Neural cell (in vitro differentiated cells): ENCODE data around the gene AGAP5. TPM values are rescaled to one million over a fixed set of nuclear protein-coding genes. Genes with fewer than 3 reads are reported as not detected.
"Not testable (repeated sequence)": the region's sequence is repeated elsewhere in the genome, so short reads cannot be mapped to it uniquely, and the experiment has no call there.

ENCODE experiments used
- H2AFZ ChIP-seq: fragments of 200-600, 300-800 bp; sonication (generic), shearing (Covaris generic); 2 replicates; pipeline ENCODE4 v1.6.0; 2014; ENCODE audit warnings: low read depth, mild to moderate bottlenecking, antibody characterized with exemption, low read length, moderate library complexity
- H3F3A ChIP-seq: fragments of 200-600 bp; shearing (Covaris generic); 2 replicates; pipeline ENCODE4 v1.6.1; 2016; ENCODE audit warnings: mild to moderate bottlenecking, moderate library complexity, mixed read lengths, antibody characterized with exemption, low read length; ENCODE audit not compliant: insufficient read depth, poor library complexity, severe bottlenecking
- H3K27ac ChIP-seq: fragments of 200-600, 300-800 bp; sonication (generic), shearing (Covaris generic); 2 replicates; pipeline ENCODE4 v1.5.1; 2014; ENCODE audit warnings: mild to moderate bottlenecking, low read length, moderate library complexity
- H3K27me3 ChIP-seq: fragments of 300-800, 200-600 bp; sonication (generic), shearing (Covaris generic); 2 replicates; pipeline ENCODE4 v1.6.0; 2014; ENCODE audit warnings: mild to moderate bottlenecking, low read depth, low read length, moderate library complexity; ENCODE audit not compliant: insufficient read depth
- H3K36me3 ChIP-seq: fragments of 300-800, 200-600 bp; sonication (generic), shearing (Covaris generic); 2 replicates; pipeline ENCODE4 v1.5.1; 2014; ENCODE audit warnings: mild to moderate bottlenecking, antibody characterized with exemption, low read length, moderate library complexity; ENCODE audit not compliant: insufficient read depth
- H3K4me2 ChIP-seq: fragments of 300-800, 200-600 bp; sonication (generic), shearing (Covaris generic); 2 replicates; pipeline ENCODE4 v1.6.0; 2014; ENCODE audit warnings: mild to moderate bottlenecking, low read length
- H3K4me3 ChIP-seq: fragments of 300-800, 200-600 bp; sonication (generic), shearing (Covaris generic); 2 replicates; pipeline ENCODE4 v1.5.1; 2014; ENCODE audit warnings: mild to moderate bottlenecking, low read length, moderate library complexity
- H3K79me2 ChIP-seq: fragments of 200-600 bp; shearing (Covaris generic); replicated peaks from 2 replicates; pipeline ENCODE4 v1.6.0; 2014; ENCODE audit warnings: mild to moderate bottlenecking, low read length, moderate library complexity; ENCODE audit not compliant: insufficient read depth
- H3K9ac ChIP-seq: fragments of 300-800, 200-600 bp; sonication (generic), shearing (Covaris generic); 2 replicates; pipeline ENCODE4 v1.6.1; 2016; ENCODE audit warnings: mild to moderate bottlenecking, low read length, mixed read lengths
- H3K9me2 ChIP-seq: fragments of 200-600 bp; shearing (Covaris generic); 2 replicates; pipeline ENCODE4 v1.6.1; 2016; ENCODE audit warnings: mild to moderate bottlenecking, low read length, mixed read lengths; ENCODE audit not compliant: insufficient read depth
- H3K9me3 ChIP-seq: fragments of 200-600, 300-800 bp; sonication (generic), shearing (Covaris generic); 2 replicates; pipeline ENCODE4 v1.6.1; 2016; ENCODE audit warnings: mild to moderate bottlenecking, mixed run types, low read length, moderate library complexity, mixed read lengths
- H4K20me1 ChIP-seq: fragments of 200-600 bp; shearing (Covaris generic); 2 replicates; pipeline ENCODE4 v1.6.1; 2016; ENCODE audit warnings: mild to moderate bottlenecking, mixed run types; ENCODE audit not compliant: insufficient read depth
- CTCF ChIP-seq: fragments of 450-650 bp; IDR thresholded peaks from 2 replicates; pipeline ENCODE4 v1.5.1; 2014; ENCODE audit warnings: antibody characterized with exemption, mild to moderate bottlenecking, moderate library complexity; ENCODE audit not compliant: poor library complexity, severe bottlenecking
- EP300 ChIP-seq: fragments of 450-650 bp; conservative IDR thresholded peaks from 2 replicates; pipeline ENCODE4 v1.6.1; 2014; ENCODE audit warnings: antibody characterized with exemption, mild to moderate bottlenecking, moderate library complexity; ENCODE audit not compliant: poor library complexity, severe bottlenecking
- EZH2 ChIP-seq: fragments of 200-600, 300-800 bp; shearing (Covaris generic), sonication (generic); IDR thresholded peaks from 2 replicates; pipeline ENCODE4 v1.6.1; 2014; ENCODE audit warnings: antibody characterized with exemption, low read length, borderline replicate concordance, mild to moderate bottlenecking; ENCODE audit not compliant: insufficient read depth, poor library complexity, severe bottlenecking
- MXI1 ChIP-seq: fragments of 450-650 bp; conservative IDR thresholded peaks from 2 replicates; pipeline ENCODE4 v1.6.1; 2014; ENCODE audit warnings: antibody characterized with exemption, mild to moderate bottlenecking; ENCODE audit not compliant: poor library complexity, severe bottlenecking
- POLR2AphosphoS5 ChIP-seq: IDR thresholded peaks from 2 replicates; pipeline ENCODE4 v1.6.1; 2012
- RAD21 ChIP-seq: fragments of 450-650 bp; conservative IDR thresholded peaks from 2 replicates; pipeline ENCODE4 v1.6.1; 2014; ENCODE audit warnings: antibody characterized with exemption, mild to moderate bottlenecking, moderate library complexity
- SMC3 ChIP-seq: fragments of 450-650 bp; conservative IDR thresholded peaks from 2 replicates; pipeline ENCODE4 v1.6.1; 2014; ENCODE audit warnings: antibody characterized with exemption, mild to moderate bottlenecking, moderate library complexity; ENCODE audit not compliant: poor library complexity
- TAF1 ChIP-seq: IDR thresholded peaks from 2 replicates; pipeline ENCODE4 v1.6.1; 2012; ENCODE audit warnings: low read depth
- polyA plus RNA-seq: library from polyadenylated mRNA; depleted of rRNA; stranded (reverse); fragments of >200 nt; gene quantifications from 2 replicates; pipeline ENCODE4 v1.2.3, GENCODE V29; 2014
- TF ChIP-seq, protein P1 (sequence below): IDR thresholded peaks from 2 replicates; pipeline ENCODE4 v1.6.1; 2012; ENCODE audit warnings: borderline replicate concordance

Gene AGAP5
- polyA plus RNA-seq, 1 donor from 2014 or later, result 6.5 TPM

- not testable (repeated sequence) for H3F3A ChIP-seq, H3K9me3 ChIP-seq, H3K9me2 ChIP-seq, H3K4me2 ChIP-seq, H2AFZ ChIP-seq, H3K36me3 ChIP-seq, H3K4me3 ChIP-seq, H3K27ac ChIP-seq, H3K79me2 ChIP-seq, H3K27me3 ChIP-seq, H4K20me1 ChIP-seq, H3K9ac ChIP-seq
Observed at GRCh38 chr10:73665581-73665980, 32.3 kb downstream of the AGAP5 start.

DNA sequence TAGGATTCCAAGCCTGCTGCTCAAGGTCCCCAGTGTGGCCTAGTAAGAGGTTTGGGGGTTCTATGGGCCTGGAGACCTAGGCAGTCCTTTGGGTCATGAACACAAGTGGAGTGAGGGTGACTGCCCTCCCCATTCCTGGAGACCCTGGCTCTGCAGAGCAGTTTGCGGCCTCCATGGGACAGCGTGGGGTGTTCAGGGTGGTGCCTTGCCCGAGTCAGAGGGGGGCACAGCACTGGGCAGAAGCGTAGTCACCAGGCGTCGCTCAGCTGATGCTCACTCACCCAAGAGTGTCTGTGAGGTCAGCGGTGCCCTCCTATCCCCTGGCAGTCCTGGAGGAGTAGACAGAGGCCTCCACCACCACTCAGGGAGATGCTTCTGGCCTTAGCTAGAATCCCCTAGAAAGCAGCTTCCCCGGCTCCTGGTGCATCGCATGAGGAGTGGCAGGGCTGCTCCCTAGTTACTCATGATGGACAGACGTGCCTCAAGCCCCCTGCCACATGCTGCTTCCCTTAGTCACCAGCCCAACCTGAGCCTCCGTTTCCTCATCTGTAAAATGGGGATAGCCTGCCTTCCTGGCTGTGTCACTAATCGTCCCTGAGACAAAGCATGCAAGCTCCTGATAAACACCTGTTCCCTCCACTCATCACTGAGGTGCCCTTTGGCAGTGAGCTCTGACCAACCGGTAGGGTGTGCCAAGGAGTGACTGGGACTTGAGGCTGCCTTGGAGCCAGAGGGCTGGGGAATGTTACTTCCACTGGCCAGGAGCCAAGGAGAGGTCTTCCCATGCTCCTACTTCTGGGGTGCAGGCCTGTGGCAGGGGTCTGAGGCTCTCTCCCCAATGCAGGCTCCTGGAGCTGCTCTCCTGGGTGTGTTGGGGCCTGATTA lies 33.5 kb downstream of the AGAP5 start:
- H3K9me2 ChIP-seq, result not testable (repeated sequence)

GRCh38 chr10:73663621-73664020 lies 34.3 kb downstream of the AGAP5 start:
- H3K4me3 ChIP-seq, H3K9me3 ChIP-seq, H3F3A ChIP-seq: not testable (repeated sequence)

More for the DNA sequence above, 33.5 kb downstream of the AGAP5 start:
- H3K27me3 ChIP-seq, H3K27ac ChIP-seq, H2AFZ ChIP-seq, H3K79me2 ChIP-seq, H3K4me2 ChIP-seq, H4K20me1 ChIP-seq, H3K9ac ChIP-seq, H3K36me3 ChIP-seq, H3K4me3 ChIP-seq, H3K9me3 ChIP-seq, H3F3A ChIP-seq: not testable (repeated sequence)

GRCh38 chr10:73662705-73663104 lies 35.2 kb downstream of the AGAP5 start:
- not testable (repeated sequence) for H3K4me2 ChIP-seq, H3K9me2 ChIP-seq, H3K27ac ChIP-seq, H3K36me3 ChIP-seq, H3K9ac ChIP-seq, H2AFZ ChIP-seq, H3K79me2 ChIP-seq, H3K9me3 ChIP-seq, H4K20me1 ChIP-seq, H3K27me3 ChIP-seq, H3K4me3 ChIP-seq, H3F3A ChIP-seq

More at GRCh38 chr10:73663621-73664020, 34.3 kb downstream of the AGAP5 start:
- not testable (repeated sequence) for H3K79me2 ChIP-seq, H3K36me3 ChIP-seq, H3K4me2 ChIP-seq, H3K9ac ChIP-seq, H3K27ac ChIP-seq, H3K27me3 ChIP-seq, H3K9me2 ChIP-seq, H4K20me1 ChIP-seq, H2AFZ ChIP-seq

DNA sequence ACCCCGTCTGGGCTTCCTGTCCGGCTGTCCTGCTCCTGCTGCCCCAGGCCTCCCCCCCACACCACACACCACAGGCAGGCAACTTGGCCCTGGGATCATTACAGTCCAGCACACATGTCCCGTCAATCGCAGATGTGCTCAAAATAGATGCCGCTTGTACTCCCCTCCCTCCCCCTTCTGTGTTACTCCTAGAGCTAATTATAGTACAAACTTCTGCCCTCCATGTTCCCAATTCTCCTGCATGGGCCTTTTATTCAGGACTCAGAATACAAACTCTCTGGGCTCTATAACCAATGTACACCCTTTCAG lies 42.0 kb downstream of the AGAP5 start, which contains the start of gene SYNPO2L:
Gene SYNPO2L, minus strand, starts transcription at position 40 of the 309 bp plus-strand sequence. CDS start 107 bp downstream, outside the sequence.
- no peak for TF ChIP-seq POLR2AphosphoS5
- TF ChIP-seq MXI1, result no peak
- TF ChIP-seq EP300, result no peak
- no peak for TF ChIP-seq SMC3
- TF ChIP-seq RAD21, result no peak
- TF ChIP-seq, protein P1, sequence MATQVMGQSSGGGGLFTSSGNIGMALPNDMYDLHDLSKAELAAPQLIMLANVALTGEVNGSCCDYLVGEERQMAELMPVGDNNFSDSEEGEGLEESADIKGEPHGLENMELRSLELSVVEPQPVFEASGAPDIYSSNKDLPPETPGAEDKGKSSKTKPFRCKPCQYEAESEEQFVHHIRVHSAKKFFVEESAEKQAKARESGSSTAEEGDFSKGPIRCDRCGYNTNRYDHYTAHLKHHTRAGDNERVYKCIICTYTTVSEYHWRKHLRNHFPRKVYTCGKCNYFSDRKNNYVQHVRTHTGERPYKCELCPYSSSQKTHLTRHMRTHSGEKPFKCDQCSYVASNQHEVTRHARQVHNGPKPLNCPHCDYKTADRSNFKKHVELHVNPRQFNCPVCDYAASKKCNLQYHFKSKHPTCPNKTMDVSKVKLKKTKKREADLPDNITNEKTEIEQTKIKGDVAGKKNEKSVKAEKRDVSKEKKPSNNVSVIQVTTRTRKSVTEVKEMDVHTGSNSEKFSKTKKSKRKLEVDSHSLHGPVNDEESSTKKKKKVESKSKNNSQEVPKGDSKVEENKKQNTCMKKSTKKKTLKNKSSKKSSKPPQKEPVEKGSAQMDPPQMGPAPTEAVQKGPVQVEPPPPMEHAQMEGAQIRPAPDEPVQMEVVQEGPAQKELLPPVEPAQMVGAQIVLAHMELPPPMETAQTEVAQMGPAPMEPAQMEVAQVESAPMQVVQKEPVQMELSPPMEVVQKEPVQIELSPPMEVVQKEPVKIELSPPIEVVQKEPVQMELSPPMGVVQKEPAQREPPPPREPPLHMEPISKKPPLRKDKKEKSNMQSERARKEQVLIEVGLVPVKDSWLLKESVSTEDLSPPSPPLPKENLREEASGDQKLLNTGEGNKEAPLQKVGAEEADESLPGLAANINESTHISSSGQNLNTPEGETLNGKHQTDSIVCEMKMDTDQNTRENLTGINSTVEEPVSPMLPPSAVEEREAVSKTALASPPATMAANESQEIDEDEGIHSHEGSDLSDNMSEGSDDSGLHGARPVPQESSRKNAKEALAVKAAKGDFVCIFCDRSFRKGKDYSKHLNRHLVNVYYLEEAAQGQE, result no peak
- TF ChIP-seq CTCF, result no peak
- TF ChIP-seq EZH2, result no peak
- TF ChIP-seq TAF1, result no peak
- Histone ChIP-seq H3K36me3 (no peaks in the 10 kb centered on the region), H3K9ac (no peak within 1 kb of the TSS), H3K27ac (no peak within 1 kb of the TSS), H3K9me2 (no peaks in the 10 kb centered on the region), H4K20me1 (no peaks in the 10 kb centered on the region), H2AFZ (no peak within 1 kb of the TSS), H3K4me2 (no peak within 1 kb of the TSS), H3K27me3 (no peaks in the 10 kb centered on the region), H3K9me3 (no peaks in the 10 kb centered on the region), H3F3A (no peaks in the 10 kb centered on the region), H3K79me2 (no peaks in the 10 kb centered on the region), H3K4me3 (no peak within 1 kb of the TSS)
